ENCODE measurements around the gene NOL6.
"Not testable (repeated sequence)": the region's sequence is repeated elsewhere in the genome, so short reads cannot be mapped to it uniquely, and the experiment has no call there.

The NOL6 gene

DNA sequence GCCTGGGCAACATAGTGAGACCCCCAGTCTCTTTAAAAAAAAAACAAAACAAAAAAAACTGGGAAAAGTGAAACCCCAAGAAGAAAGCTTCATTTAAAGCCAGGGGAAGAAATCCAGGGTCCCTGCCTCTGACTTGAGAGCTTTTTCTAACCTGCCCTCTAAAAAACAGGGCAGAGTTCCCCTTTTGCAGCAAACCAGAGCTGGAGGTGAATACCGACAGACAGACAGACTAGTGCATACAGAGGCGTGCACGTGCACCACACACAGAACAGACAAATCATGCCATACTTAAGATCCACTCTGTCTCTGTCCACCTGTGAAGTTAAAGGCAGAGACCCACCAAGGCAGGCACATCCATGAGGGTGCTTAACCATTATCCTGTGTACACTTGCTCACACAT is 14.6 kb downstream of the NOL6 start:
- Histone ChIP-seq H3K4me3 (ENCODE audit: low read length) (no peak overlapping the region), H3K9me3 (replicated peaks; ENCODE audit: low read length) (no peaks in the 10 kb centered on the region), H3K4me1 (ENCODE audit: control insufficient read depth, insufficient read depth, low read length) (peaks cover 3% of the 10 kb centered on the region)

DNA sequence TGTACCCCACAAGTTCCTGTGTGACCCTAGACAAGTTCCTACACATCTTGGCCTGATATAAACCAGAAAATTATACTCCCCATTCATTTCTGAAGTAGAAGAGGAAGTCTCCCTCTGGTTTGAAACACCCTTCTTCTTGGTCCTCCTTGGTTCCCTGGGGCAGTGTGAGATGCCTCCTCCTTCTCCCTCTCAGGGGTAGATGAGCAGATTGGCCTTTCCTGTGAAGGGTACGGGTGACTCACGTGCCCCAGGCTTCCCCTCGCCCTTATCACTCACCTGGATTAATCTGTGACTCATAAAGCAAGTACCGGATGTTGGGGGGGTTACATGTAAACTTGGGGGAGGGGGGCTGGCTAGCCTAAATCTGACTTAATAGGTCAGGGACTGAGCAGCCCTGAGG is 15.3 kb downstream of the NOL6 start:
- Histone ChIP-seq H3K9me3 (replicated peaks; ENCODE audit: low read length) (no peaks in the 10 kb centered on the region), H3K4me2 (ENCODE audit: low read length) (no peak overlapping the region), H3K9ac (ENCODE audit: low read depth, low read length) (no peak overlapping the region), H3K36me3 (ENCODE audit: insufficient read depth, low read length) (peaks cover 26% of the 10 kb centered on the region), H3K27me3 (ENCODE audit: control insufficient read depth, insufficient read depth, low read length) (no peaks in the 10 kb centered on the region), H3K4me3 (ENCODE audit: low read length) (no peak overlapping the region), H3K4me1 (ENCODE audit: control insufficient read depth, insufficient read depth, low read length) (peaks cover 3% of the 10 kb centered on the region)

More for the DNA sequence above, 14.6 kb downstream of the NOL6 start:
- Histone ChIP-seq H3K4me2 (ENCODE audit: low read length) (no peak overlapping the region), H3K27me3 (ENCODE audit: control insufficient read depth, insufficient read depth, low read length) (no peaks in the 10 kb centered on the region), H3K9ac (ENCODE audit: low read depth, low read length) (no peak overlapping the region), H3K36me3 (ENCODE audit: insufficient read depth, low read length) (peaks cover 33% of the 10 kb centered on the region)

DNA sequence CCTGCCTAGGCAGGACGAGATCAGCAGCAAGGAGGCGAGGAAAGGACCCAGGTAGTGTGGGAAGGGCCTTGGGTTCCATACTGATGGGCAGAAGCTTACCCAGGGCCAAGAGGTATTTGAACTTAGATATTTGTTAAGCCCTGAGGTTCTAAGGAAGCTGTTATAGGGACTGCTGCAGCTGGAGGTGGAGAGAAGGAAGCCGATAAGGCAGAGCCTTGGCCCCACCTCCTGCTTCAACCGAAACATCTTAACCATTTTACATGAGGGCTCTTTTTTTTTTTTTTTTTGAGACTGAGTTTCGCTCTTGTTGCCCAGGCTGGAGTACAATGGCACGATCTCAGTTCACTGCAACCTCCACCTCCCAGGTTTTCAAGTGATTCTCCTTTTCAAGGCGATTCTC is 17.8 kb downstream of the NOL6 start:
- H3K36me3 ChIP-seq (ENCODE audit: insufficient read depth, low read length), result peaks cover 2% of the 10 kb centered on the region
- peaks cover 11% of the 10 kb centered on the region for H3K4me1 ChIP-seq (ENCODE audit: control insufficient read depth, insufficient read depth, low read length)

DNA sequence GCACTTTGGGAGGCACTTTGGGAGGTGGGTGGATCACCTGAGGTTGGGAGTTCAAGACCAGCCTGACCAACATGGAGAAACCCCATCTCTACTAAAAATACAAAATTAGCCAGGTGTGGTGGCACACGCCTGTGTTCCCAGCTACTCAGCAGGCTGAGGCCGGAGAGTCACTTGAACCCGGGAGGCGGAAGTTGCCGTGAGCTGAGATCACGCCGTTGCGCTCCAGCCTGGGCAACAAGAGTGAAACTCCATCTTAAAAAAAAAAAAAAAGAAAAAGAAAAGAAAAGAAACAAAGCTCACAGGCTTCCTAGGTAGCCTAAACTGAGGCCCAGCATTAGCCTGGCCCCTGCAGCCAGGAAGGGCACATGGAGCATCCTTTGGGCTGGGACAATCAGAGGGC is 18.3 kb downstream of the NOL6 start:
- H3K4me1 ChIP-seq (ENCODE audit: control insufficient read depth, insufficient read depth, low read length), result peaks cover 11% of the 10 kb centered on the region
- not testable (repeated sequence) for H3K4me2 ChIP-seq (ENCODE audit: low read length); H3K9ac ChIP-seq (ENCODE audit: low read depth, low read length); H3K9me3 ChIP-seq (replicated peaks; ENCODE audit: low read length); H3K36me3 ChIP-seq (ENCODE audit: insufficient read depth, low read length); H3K27me3 ChIP-seq (ENCODE audit: control insufficient read depth, insufficient read depth, low read length); H3K4me3 ChIP-seq (ENCODE audit: low read length)

More for the DNA sequence above, 17.8 kb downstream of the NOL6 start:
- Histone ChIP-seq H3K4me2 (ENCODE audit: low read length) (no peak overlapping the region), H3K27me3 (ENCODE audit: control insufficient read depth, insufficient read depth, low read length) (no peaks in the 10 kb centered on the region), H3K9ac (ENCODE audit: low read depth, low read length) (no peak overlapping the region), H3K4me3 (ENCODE audit: low read length) (no peak overlapping the region), H3K9me3 (replicated peaks; ENCODE audit: low read length) (no peaks in the 10 kb centered on the region)

DNA sequence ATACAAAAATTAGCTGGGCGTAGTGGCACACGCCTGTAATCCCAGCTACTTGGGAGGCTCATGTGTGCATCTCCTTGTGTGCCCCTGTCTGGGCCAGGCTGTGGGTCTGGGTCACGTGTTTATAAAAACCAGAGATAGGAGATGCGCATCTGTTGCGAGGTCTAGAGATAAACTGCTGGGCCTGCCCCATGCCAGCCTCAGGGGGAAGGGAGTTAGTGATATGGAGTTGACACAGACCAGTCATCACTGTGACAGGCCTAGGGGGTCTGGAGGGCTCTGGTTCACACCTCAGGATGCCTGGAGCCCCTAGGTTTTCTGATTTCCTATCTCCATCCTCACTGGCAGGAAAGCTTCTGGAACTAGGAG is 19.1 kb downstream of the NOL6 start:
- not testable (repeated sequence) for H3K27me3 ChIP-seq (ENCODE audit: control insufficient read depth, insufficient read depth, low read length); H3K9ac ChIP-seq (ENCODE audit: low read depth, low read length); H3K4me2 ChIP-seq (ENCODE audit: low read length); H3K36me3 ChIP-seq (ENCODE audit: insufficient read depth, low read length); H3K4me3 ChIP-seq (ENCODE audit: low read length); H3K9me3 ChIP-seq (replicated peaks; ENCODE audit: low read length)
- H3K4me1 ChIP-seq (ENCODE audit: control insufficient read depth, insufficient read depth, low read length), result peaks cover 11% of the 10 kb centered on the region

DNA sequence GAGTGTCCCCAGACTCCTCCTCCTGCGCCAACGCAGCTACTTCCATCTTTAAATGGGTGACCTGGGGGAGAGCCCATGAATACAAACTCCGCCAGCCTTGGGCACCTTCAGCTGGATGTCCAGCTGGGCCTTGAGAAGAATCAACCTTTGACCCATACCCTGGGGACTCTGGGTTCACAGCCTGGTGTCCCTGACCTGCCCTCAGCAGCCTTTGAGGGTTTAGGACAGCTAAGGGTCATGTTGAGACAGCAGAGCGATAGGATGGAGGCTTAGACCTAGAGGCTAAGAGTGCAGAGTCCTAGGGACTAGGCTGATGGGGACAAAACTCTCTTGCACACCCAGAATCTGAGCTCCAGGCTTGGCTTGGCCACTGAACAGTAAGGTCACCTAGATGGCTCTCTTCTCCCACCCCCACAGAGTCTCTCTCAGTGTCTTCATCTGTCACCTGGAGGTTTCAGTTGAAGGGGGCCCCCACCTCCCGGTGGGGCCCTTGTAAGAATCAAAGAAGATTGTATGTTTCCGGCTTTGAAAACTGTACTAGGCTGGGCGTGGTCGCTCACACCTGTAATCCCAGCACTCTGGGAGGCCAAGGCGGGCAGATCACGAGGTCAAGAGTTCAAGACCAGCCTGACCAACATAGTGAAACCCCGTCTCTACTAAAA is 19.6 kb downstream of the NOL6 start:
- no peak overlapping the region for H3K4me3 ChIP-seq (ENCODE audit: low read length)
- H3K9ac ChIP-seq (ENCODE audit: low read depth, low read length), result no peak overlapping the region
- no peaks in the 10 kb centered on the region for H3K27me3 ChIP-seq (ENCODE audit: control insufficient read depth, insufficient read depth, low read length)
- no peaks in the 10 kb centered on the region for H3K9me3 ChIP-seq (replicated peaks; ENCODE audit: low read length)
- peaks cover 11% of the 10 kb centered on the region for H3K4me1 ChIP-seq (ENCODE audit: control insufficient read depth, insufficient read depth, low read length)
- H3K36me3 ChIP-seq (ENCODE audit: insufficient read depth, low read length), result no peaks in the 10 kb centered on the region
- H3K4me2 ChIP-seq (ENCODE audit: low read length), result no peak overlapping the region

DNA sequence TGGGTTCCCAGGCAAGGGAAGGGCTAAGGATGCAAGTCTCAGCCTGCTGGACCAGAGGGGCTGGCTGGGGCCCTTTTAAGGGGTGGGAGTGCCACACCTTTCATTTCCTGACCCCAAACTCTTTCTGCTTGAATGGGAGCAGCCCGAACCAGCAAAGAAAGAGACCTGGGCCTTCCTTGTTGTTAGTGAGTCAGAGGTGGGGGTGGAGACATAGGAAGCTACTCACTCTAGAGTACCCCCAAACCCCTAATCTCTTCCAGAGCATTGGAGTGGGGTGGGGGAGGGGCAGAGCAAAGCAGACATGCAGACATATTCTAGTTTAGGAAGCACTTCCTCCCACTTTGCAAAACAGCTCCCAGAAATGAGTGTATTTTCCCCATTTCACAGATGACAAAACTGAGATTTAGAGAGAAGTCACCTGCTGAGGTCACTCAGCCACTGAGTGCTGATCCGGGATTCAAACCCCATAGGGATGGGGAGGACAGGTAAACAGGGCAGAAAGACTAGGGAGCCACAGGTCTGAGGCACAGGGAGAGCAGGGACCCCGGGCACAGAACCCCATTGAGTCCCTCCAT is 20.4 kb downstream of the NOL6 start:
- H3K9ac ChIP-seq (ENCODE audit: low read depth, low read length), result peak overlapping the region; percentile 25
- H3K36me3 ChIP-seq (ENCODE audit: insufficient read depth, low read length), result no peaks in the 10 kb centered on the region
- H3K4me1 ChIP-seq (ENCODE audit: control insufficient read depth, insufficient read depth, low read length), result peaks cover 8% of the 10 kb centered on the region
- H3K4me3 ChIP-seq (ENCODE audit: low read length), result no peak overlapping the region
- H3K9me3 ChIP-seq (replicated peaks; ENCODE audit: low read length), result no peaks in the 10 kb centered on the region
- H3K27me3 ChIP-seq (ENCODE audit: control insufficient read depth, insufficient read depth, low read length), result no peaks in the 10 kb centered on the region
- H3K4me2 ChIP-seq (ENCODE audit: low read length), result peak overlapping the region; percentile 32

DNA sequence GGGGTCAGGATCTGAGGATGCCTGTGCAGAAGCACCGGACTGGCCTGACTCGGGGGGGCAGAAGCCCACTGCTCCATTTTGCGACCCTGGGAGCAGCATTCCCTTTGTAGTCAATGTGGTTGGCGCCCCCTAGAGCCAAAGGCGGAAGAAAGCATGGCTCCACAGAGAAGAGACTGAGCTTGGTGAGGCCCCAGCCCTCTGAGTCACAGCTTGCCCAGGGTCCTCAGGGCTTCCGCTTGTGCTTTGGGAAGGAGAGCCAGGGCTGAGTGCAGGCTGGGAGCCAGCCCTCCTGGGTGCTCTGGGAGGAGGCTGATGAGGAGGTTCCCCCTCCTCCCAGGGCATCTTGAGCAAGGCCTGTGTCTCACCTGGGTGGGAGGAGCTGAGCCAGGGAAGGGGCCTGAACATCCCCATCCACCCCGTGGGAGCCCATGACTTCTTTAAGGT is 20.9 kb downstream of the NOL6 start:
- H3K9ac ChIP-seq (ENCODE audit: low read depth, low read length), result peak overlapping the region; percentile 25
- H3K27me3 ChIP-seq (ENCODE audit: control insufficient read depth, insufficient read depth, low read length), result no peaks in the 10 kb centered on the region
- no peaks in the 10 kb centered on the region for H3K9me3 ChIP-seq (replicated peaks; ENCODE audit: low read length)
- H3K4me2 ChIP-seq (ENCODE audit: low read length), result peak overlapping the region; percentile 32
- peaks cover 12% of the 10 kb centered on the region for H3K4me1 ChIP-seq (ENCODE audit: control insufficient read depth, insufficient read depth, low read length)
- no peaks in the 10 kb centered on the region for H3K36me3 ChIP-seq (ENCODE audit: insufficient read depth, low read length)
- H3K4me3 ChIP-seq (ENCODE audit: low read length), result no peak overlapping the region

DNA sequence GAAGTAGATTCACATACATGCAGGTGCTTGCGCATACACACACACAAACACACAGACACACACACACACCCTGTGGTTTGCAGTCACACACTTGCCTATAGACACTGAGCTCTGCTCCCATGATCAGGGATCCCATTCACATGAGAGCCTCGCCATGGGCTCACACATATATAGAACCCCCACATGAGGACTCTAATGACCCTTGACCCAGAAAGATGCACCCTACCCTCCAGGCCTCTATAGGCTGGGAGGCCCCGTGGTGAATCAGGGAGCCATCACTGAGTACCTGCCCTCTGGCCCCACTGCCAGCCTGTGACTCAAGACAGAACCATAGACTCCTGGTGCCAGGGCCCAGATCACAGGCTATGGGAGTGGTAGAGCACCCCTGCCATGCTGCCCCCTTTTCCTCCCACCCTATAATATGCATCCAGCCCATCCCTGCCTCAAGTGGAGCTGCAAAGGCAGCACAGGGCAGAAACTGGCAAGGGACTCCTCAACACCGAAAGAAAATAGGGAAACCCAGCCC is 23.0 kb downstream of the NOL6 start:
- Histone ChIP-seq H3K9me3 (replicated peaks; ENCODE audit: low read length) (no peaks in the 10 kb centered on the region), H3K4me2 (ENCODE audit: low read length) (no peak overlapping the region), H3K4me1 (ENCODE audit: control insufficient read depth, insufficient read depth, low read length) (peaks cover 32% of the 10 kb centered on the region)

DNA sequence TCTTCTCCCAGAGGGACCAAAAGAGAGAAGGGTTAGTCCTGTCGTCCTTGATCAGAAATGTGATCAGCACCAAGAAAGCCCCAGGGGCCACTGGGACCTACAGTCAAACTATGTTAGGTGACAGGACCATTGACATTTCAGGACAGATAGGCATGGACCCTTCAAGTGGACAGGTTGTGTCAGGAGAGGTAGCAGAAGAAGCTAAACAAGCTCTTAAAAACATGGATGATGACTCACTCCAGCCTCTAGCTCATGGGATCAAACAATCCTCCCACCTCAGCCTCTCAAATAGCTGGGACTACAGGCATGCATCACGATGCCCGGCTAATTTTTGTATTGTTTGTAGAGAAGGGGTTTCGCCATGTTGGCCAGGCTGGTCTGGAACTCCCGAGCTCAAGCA is 24.0 kb downstream of the NOL6 start:
- Histone ChIP-seq H3K4me2 (ENCODE audit: low read length) (no peak overlapping the region), H3K4me1 (ENCODE audit: control insufficient read depth, insufficient read depth, low read length) (peaks cover 33% of the 10 kb centered on the region), H3K9me3 (replicated peaks; ENCODE audit: low read length) (no peaks in the 10 kb centered on the region), H3K9ac (ENCODE audit: low read depth, low read length) (no peak overlapping the region), H3K36me3 (ENCODE audit: insufficient read depth, low read length) (no peaks in the 10 kb centered on the region), H3K27me3 (ENCODE audit: control insufficient read depth, insufficient read depth, low read length) (no peaks in the 10 kb centered on the region), H3K4me3 (ENCODE audit: low read length) (no peak overlapping the region)

More for the DNA sequence above, 23.0 kb downstream of the NOL6 start:
- Histone ChIP-seq H3K27me3 (ENCODE audit: control insufficient read depth, insufficient read depth, low read length) (no peaks in the 10 kb centered on the region), H3K4me3 (ENCODE audit: low read length) (no peak overlapping the region), H3K36me3 (ENCODE audit: insufficient read depth, low read length) (no peaks in the 10 kb centered on the region), H3K9ac (ENCODE audit: low read depth, low read length) (no peak overlapping the region)

DNA sequence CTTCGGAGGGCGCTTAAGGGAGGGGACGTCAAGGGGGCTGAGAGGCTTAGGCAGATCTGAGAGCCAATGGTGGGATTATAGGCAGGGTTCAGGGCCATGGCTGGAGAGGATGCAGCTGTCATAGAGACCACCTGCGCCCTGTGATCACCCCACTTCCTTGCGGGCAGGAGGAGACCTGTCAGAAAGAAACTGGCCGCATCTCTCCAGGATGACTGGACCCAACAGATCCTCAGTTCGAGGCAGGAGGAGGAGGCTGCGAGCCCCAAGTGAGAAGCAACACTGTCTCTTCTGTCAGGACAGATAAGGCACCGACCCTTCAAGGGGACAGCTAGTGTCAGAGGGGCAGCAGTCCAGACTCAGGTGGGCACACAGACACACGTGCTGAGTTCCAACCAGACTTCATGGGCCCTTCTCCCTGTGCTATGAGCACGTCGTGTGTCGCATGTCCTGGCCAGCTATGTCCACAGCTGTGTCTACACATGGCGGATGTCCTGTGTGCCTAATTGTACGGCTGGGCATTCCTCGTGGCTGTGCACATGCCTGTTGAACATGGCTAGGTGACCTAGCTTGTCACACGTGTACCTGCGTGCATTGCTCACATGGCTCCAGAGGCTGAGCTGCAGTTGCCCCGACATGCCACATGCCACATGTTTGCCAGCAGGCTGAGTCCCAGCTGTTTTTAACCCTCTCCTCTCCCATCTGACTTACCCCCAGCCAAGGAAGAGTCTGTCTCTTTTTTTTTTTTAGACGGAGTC is 25.7 kb downstream of the NOL6 start:
- H3K4me2 ChIP-seq (ENCODE audit: low read length), result peak overlapping the region; percentile 98
- no peaks in the 10 kb centered on the region for H3K9me3 ChIP-seq (replicated peaks; ENCODE audit: low read length)
- H3K9ac ChIP-seq (ENCODE audit: low read depth, low read length), result peak overlapping the region; percentile 46
- H3K4me3 ChIP-seq (ENCODE audit: low read length), result peak overlapping the region; percentile 70
- no peaks in the 10 kb centered on the region for H3K36me3 ChIP-seq (ENCODE audit: insufficient read depth, low read length)
- no peaks in the 10 kb centered on the region for H3K27me3 ChIP-seq (ENCODE audit: control insufficient read depth, insufficient read depth, low read length)
- H3K4me1 ChIP-seq (ENCODE audit: control insufficient read depth, insufficient read depth, low read length), result peaks cover 29% of the 10 kb centered on the region

Measured in skeletal muscle satellite cell (primary cell).